GM12865 (cell line): ENCODE data around the gene PITPNM3.

Experiments used
- DNase-seq: peaks from one replicate; pipeline ENCODE4 v3.0.0; 2010; ENCODE audit warnings: low read depth
- H3K4me3 ChIP-seq: 2 replicates; pipeline ENCODE4 v1.5.1; 2011; ENCODE audit warnings: mild to moderate bottlenecking, low read depth, low read length, control low read depth
- TF ChIP-seq, protein P1 (sequence below): IDR thresholded peaks from 2 replicates; pipeline ENCODE4 v1.5.1; 2011; ENCODE audit warnings: low read length, control low read depth, low read depth, inconsistent platforms; ENCODE audit not compliant: insufficient read depth; ENCODE audit errors: missing control alignments

Gene PITPNM3

GRCh38 chr17:6427279-6427781, 129.0 kb downstream of the PITPNM3 start:
- TF ChIP-seq, protein P1, sequence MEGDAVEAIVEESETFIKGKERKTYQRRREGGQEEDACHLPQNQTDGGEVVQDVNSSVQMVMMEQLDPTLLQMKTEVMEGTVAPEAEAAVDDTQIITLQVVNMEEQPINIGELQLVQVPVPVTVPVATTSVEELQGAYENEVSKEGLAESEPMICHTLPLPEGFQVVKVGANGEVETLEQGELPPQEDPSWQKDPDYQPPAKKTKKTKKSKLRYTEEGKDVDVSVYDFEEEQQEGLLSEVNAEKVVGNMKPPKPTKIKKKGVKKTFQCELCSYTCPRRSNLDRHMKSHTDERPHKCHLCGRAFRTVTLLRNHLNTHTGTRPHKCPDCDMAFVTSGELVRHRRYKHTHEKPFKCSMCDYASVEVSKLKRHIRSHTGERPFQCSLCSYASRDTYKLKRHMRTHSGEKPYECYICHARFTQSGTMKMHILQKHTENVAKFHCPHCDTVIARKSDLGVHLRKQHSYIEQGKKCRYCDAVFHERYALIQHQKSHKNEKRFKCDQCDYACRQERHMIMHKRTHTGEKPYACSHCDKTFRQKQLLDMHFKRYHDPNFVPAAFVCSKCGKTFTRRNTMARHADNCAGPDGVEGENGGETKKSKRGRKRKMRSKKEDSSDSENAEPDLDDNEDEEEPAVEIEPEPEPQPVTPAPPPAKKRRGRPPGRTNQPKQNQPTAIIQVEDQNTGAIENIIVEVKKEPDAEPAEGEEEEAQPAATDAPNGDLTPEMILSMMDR, result no peak
- no peak overlapping the region for H3K4me3 ChIP-seq
- peak; percentile 74 for DNase-seq

- DNase-seq, result no peak
- TF ChIP-seq, protein P1, result no peak
Observed at GRCh38 chr17:6426356-6427101, 129.8 kb downstream of the PITPNM3 start.

DNA sequence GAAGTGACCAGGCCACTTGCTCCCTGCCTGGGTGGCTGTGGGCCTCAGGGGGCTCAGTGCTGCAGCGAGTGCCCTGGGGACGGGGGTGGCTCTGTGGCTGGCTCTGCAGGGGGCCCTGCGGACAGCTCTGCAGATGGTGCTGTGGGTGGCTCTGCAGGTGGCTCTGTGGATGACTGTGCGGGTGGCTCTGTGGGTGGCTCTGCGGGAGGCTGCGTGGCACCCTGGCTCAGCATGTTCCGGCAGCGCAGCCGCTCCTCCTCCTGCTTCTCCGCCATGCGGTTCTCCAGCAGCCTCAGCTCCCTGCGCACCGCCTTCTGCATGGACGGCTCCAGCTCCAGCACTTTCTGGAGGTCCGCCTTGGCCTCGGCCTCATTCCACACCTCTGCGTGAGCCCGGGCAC, 130.9 kb downstream of the PITPNM3 start:
- TF ChIP-seq, protein P1, result no peak
- H3K4me3 ChIP-seq, result no peak overlapping the region
- DNase-seq, result no peak

More at GRCh38 chr17:6426356-6427101, 129.8 kb downstream of the PITPNM3 start:
- H3K4me3 ChIP-seq, result no peak overlapping the region

- TF ChIP-seq, protein P1, result no peak
- no peak overlapping the region for H3K4me3 ChIP-seq
- DNase-seq, result no peak
Observed at GRCh38 chr17:6423931-6424330, 132.4 kb downstream of the PITPNM3 start.

- DNase-seq, result no peak
- H3K4me3 ChIP-seq, result no peak overlapping the region
- TF ChIP-seq, protein P1, result no peak
Observed at GRCh38 chr17:6422654-6423241, 133.6 kb downstream of the PITPNM3 start.

GRCh38 chr17:6421700-6422604, 134.4 kb downstream of the PITPNM3 start:
- no peak overlapping the region for H3K4me3 ChIP-seq
- TF ChIP-seq, protein P1, result peak; percentile 79
- DNase-seq, result peak; percentile 79
